HG02852 (cell line): ENCODE measurements around the gene AGPAT3.
"Not testable (repeated sequence)": the region's sequence is repeated elsewhere in the genome, so short reads cannot be mapped to it uniquely, and the experiment has no call there.

ENCODE experiments used
- ATAC-seq: cut with Tn5 transposase; IDR thresholded peaks from one replicate; pipeline ENCODE4 v1.9.1; 2021; ENCODE audit warnings: mild to moderate bottlenecking, moderate library complexity; ENCODE audit not compliant: unreplicated experiment

Gene AGPAT3

DNA sequence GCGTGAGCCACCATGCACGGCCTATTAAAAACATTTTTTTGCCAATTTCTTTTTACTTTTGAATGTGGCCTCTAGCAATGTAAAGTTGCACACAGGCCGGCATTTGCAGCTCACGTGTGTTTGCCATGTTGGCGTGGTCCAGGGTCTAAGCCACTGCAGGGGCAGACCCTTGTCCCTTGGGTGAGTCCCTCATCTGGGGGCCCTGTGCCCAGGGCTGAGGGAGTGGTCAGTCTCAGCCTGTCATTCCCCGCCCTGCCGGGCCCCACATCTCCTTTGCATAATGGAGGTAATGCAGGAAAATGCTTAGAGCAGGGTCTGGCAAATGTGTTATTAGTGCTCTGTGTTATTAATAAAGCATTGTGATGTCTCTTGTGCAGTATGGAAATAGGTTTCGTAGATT, 16.9 kb downstream of the AGPAT3 start:
- ATAC-seq, result no peak

DNA sequence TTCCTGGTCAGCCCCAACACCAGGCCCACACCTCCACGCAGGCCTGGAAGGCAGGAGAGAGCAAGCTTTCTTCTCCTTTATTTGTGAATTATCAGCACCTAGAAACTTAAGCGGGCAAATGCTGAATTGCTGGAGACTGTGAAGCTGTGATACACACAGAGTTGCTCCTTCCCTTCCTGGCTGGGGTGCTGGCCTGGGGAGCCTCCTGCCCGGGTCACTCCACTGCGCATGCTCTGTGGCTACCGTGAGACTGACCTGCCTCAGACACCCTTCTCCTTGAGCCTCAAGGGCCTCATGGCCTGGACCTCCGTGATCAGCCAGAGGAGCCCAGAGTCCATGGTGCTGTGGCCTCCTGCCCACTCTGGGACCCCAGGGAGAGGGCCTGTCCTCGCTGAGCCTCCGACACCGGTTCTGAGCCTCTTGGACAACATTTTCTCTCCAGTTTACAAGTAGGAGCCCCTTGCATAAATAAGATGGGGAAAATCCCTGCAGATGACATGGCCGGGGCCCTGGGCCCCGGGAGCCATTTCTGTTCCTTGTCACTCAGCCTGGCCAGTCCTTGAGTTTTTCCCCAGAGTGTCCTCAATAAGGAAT, 18.0 kb downstream of the AGPAT3 start:
- ATAC-seq, result no peak

DNA sequence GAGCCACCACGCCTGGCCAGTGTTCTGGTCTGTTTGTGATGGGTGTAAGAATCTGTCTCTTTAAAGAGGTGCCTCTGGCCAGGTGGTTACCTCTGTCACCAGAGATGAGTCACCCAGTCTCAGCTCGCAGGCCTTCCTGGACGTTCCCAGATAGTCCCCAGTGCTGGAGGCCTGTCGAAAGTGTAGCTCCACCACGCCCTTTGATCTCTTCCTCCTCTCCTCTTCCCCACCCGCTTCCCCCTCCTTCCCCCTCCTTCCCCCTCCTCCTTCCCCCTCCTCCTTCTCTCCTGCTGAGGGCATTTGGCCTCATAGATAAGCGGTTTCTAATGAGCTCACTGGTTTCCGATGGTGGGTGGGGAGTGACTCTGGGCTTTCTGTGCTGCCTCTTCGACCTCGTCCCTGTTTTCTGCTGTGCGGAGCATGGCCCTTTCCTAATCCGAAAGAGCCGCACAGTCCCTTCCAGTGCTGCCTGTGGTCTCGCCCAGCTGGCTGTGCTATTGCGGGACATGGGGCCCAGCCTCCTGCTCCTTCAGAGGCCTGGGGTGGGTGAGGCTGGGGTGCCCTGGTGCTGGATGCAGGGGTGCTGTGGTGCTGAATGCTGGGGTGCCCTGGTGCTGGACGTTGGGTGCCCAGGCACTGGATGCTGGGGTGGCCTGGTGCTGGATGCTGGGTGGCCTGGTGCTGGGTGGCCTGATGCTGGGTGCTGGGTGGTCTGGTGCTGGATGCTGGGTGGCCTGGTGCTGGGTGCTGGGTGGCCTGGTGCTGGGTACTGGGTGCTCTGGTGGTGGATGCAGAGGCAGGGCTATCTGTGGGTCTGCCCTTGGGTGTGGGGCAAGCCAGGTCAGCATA, 19.2 kb downstream of the AGPAT3 start:
- no peak for ATAC-seq

DNA sequence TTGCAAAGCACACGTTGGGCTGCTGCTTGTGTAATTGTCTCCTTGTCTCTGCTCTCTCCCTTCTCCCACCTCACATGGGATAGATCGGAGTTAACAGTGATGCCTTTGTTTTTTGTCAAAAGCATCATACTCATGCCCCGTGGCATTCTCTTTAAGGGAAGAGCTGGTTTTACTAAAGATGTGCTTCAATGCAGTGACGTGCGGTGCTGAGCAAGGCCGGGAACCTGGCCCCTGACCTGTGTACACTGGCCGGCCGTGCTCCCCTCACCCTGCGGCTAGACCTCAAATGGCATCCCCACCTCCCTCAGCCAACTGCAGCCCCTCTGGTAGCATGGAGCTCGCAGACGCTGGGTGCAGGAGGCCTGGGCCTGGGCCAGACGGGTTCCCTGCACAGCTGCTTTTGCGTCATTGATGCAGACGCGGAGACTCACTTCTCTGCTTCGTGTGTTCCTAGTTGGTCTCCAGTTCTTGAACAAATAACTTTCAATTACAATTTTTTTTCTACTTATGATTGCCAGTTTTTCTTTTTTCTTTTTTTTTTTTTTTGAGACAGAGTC, 19.9 kb downstream of the AGPAT3 start:
- ATAC-seq, result no peak

DNA sequence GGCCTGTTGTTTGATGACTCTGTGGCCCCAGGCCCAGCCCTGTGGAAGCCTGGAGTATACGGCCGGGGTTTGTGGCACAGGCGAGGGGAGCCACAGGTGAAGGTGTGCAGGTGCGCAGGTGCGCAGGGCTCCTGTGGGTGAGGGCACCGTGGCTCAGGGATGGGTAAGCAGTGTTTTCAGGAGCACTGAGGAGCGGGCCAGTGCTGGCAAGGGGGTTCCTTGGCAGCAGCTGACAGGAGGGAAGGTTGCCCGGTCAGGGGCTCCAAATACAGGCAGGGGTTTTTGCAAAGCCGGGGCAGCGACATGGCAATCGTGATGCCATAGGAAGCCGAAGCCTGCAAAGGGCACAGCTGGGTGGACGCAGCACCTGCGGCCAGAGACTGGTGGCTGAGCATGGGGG, 20.7 kb downstream of the AGPAT3 start:
- ATAC-seq, result no peak

DNA sequence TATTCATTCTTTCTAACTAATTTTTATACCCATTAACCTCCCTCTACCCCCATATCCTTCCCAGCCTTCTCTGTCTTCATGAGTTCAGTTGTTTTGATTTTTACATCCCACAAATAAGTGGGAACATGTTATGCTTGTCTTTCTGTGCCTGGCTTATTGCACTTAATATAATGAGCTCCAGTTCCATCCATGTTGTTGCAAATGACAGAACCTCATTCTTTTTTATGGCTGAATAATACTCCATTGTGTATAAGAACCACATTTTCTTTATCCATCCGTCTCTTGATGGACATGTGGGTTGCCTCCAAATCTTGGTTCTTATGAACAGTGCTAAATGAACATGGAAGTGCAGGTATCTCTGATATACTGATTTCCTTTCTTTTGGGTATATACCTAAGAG, 21.5 kb downstream of the AGPAT3 start:
- ATAC-seq, result no peak

DNA sequence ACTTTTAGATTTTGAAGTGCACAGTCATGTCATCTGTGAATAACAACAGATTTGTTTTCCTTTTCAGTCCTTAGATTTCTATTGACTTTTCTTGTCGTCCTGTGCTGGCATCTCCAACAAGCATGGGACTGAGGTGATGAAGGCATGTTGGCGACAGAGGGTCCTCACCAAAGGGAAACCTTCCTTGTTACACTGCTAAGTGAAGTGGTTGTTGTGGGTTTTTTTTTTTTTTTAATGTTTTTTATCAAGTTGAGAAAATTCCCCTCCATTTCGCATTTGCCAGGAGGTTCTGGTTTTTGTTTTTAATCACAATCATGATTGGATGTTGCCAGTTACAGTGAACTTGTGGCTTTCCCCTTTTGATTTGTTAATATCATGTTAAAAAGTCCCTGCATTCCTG, 24.0 kb downstream of the AGPAT3 start:
- ATAC-seq, result no peak

DNA sequence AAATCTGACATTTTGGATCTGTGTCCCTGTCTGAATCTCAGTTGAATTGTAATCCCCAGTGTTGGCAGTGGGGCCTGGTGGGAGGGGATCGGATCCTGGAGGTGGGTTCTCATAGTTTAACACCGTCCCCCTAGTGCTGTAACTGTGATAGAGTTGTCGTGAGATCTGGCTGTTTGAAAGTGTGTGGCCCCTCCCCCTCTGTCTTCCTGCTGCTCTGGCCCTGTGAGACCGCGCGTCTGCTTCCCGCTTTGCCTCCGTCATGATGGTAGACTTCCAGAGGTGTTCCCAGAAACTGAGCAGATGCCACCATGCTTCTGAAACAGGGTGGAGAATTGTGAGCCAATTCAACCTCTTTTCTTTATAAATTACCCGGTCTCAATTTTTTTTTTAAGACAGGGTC, 25.0 kb downstream of the AGPAT3 start:
- ATAC-seq, result no peak

DNA sequence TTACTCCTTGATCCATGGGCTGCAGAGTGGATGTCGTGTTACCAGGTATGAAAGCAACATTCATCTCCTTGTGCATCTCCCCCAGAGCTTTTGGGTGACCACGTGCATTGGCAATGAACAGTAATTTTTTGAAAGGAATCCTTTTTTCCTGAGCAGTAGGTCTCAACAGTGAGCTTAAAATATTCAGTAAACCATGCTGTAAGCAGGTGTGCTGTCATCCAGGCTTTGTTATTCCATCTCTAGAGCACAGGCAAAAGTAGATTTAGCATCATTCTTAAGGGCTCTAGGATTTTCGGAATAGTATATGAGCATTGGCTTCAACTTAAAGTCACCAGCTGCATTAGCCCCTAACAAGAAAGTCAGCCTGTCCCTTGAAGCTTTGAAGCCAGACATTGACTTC, 27.3 kb downstream of the AGPAT3 start:
- no peak for ATAC-seq

DNA sequence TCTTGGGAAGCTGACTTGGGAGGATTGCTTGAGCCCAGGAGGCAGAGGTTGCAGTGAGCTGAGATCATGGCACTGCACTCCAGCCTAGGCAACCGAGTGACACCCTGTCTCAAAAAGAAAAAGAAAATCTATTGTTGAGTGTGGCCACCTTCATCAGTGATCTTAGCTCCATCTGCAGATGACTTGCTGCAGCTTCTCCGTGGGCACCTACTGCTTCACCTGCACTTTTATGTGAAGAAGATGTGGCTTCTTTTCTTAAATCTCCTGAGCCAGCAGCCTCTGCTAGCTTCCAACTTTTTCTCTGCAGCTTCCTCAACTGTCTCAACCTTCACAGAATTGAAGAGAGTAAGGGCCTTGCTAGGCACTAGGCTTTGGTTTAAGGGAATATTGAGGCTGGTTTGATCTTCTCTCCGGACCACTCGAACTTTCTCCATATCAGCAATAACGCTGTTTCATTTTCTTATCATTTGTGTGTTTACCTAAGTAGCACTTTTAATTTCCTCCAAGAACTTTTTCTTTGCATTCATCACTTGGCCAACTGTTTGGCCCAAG, 28.0 kb downstream of the AGPAT3 start:
- ATAC-seq, result no peak

DNA sequence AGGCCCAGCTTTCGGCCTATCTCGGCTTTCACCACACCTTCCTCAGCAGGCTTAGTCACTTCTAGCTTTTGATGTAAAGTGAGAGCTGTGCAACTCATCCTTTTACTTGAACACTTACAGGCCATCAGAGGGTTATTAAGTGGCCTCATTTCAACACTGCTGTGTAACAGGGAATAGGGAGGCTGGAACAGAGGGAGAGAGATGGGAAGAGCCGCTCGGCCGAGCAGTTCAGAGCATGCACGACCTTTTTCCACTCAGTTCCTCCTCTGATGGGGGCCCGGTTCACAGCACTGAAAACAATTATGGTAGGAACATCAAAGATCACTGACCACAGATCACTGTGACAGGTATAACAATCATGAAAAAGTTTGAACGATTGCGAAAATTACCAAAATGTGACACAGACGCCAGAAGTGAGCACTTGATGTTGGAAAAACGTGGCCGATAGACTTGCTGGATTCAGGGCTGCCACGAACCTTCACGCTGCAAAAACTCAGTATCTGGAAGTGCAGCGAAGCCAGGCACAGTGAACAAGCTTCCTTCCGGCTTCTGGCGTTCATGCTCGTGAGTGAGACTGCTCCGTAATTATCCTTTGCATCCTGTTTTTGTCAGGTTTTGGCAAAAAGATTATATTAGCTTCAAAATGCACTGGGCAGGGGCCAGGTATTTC, 28.6 kb downstream of the AGPAT3 start:
- ATAC-seq, result peak; percentile 71

DNA sequence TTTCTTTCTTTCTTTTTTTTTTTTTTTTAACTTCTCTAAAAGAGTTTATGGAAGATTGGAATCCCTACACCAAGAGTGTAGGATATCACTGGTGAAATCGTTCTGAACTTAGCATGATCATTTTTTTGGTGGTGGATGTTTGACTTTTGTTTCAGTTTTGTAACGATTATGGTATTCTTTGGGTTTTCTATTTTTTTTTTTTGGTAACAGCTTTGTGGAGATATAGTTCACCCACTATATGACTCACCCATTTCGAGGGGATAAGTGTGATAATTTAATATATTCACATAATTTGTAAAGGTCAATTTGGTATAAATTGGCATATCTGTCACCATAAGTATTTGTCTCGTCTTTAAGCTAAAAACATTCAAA, 29.2 kb downstream of the AGPAT3 start:
- no peak for ATAC-seq

DNA sequence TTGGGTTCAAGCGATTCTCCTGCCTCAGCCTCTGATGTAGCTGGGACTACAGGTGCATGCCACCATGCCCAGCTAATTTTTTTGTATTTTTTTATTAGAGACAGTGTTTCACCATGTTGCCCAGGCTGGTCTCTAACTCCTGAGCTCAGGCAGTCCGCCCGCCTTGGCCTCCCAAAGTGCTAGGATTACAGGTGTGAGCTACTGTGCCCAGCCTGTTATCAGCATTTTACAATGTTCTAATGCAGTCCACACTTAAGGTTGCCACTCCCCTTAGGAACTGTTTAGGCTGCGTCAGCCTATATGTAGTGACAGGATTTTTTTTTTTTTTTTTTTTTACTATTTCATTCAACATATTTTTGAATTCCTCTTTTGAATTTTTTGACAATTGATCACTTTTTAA, 30.2 kb downstream of the AGPAT3 start:
- no peak for ATAC-seq

DNA sequence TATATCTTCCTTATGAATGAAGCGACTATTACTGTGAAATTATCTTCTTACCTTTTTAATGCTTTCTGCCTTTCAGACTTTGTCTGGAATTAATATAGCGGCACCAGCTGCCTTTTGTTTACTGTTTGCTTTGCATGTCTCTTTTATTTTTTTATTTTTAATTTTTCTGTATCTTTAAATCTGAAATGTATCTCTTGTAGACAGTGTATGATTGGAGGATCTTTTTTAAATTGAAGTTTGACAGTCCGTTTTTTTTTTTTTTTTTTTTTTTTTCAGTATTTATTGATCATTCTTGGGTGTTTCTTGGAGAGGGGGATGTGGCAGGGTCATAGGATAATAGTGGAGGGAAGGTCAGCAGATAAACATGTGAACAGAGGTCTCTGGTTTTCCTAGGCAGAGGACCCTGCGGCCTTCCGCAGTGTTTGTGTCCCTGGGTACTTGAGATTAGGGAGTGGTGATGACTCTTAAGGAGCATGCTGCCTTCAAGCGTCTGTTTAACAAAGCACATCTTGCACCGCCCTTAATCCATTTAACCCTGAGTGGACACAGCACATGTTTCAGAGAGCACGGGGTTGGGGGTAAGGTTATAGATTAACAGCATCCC, 31.8 kb downstream of the AGPAT3 start:
- not testable (repeated sequence) for ATAC-seq

DNA sequence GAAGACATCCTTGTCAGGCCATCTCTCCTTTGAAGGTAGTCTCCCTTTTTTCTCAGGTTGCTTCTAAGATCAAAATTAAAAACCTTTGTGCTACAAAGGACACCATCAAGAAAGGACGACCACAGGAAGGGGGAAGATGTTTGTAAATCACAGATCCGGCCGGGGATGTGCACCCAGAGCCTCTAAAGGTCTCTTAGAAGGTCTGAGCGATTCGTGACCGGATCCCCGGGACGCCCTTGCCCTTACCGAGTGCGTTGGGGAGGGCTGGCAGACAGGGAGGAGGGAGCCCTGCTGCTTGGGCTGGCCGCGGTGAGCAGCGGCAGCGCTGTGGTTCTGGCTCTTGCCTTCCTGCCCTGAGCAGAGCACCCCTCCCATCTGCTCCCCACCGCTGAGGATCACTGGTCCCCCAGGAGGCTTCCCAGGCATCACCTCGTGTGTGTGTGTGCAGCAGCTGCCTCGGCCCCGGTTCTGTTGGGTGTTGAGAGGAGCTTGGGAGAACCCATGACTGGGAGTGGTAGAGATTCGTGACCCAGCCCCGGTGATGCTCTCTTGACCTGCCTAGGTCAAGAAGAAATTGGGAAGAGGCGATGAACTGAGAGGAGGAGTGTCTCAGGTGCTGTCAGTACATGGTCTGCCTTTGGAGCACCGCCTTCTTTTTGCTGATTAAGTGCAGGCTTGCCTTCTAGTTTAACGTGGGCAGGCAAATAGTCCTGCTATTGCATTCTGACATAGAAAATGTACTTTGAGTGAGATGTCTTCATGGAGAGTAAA, 34.5 kb downstream of the AGPAT3 start:
- ATAC-seq, result no peak

DNA sequence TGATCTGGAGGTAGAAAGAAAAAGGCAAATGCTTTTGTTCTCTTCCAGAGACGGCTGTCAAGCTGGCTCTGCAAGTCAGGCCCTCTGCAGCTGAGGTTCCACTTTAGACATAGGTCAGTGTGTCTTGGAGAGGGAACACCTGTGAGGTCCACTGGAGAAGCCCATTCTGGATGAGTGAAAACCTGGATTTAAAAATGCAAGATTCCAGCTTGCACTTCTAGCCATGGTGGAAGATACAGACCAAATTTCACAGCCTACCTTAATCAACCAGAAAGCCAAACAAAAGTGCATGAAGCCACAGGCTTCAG, 35.0 kb downstream of the AGPAT3 start:
- ATAC-seq, result no peak

DNA sequence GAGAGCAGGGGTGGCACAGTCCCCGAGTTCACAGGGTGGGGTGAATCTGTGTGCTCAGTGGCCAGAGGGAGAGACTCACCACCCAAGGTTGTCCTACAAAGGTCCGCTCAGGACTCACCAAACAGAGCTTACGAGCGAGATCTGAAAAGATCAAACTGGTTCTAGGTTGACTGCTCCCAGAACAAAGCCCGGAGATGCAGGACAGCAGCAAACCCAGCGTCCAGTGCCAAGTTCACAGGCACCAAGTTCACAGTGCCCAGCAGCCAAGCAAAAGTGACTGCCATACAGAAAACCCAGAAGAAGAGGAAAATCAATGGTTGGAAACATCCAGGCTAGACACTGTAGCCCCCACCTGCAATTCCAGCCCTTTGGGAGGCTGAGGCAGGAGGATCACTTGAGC, 35.7 kb downstream of the AGPAT3 start:
- ATAC-seq, result no peak

DNA sequence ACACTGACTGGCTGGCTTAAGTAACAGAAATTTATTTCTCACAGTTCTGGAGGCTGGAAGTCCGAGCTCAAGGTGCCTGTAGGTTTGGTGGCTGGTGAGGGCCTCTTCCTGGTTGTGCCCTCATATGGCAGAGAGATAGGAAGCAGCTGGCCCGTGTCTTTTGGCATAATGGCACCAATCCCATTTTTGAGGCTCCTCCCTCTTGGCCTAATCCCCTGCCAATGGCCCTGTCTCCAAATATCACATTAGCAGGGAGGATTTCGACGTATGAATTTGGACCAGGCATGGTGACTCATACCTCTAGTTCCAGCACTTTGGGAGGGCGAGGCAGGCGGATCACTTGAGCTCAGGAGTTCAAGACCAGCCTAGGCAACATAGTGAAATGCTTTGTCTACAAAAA, 37.4 kb downstream of the AGPAT3 start:
- no peak for ATAC-seq

DNA sequence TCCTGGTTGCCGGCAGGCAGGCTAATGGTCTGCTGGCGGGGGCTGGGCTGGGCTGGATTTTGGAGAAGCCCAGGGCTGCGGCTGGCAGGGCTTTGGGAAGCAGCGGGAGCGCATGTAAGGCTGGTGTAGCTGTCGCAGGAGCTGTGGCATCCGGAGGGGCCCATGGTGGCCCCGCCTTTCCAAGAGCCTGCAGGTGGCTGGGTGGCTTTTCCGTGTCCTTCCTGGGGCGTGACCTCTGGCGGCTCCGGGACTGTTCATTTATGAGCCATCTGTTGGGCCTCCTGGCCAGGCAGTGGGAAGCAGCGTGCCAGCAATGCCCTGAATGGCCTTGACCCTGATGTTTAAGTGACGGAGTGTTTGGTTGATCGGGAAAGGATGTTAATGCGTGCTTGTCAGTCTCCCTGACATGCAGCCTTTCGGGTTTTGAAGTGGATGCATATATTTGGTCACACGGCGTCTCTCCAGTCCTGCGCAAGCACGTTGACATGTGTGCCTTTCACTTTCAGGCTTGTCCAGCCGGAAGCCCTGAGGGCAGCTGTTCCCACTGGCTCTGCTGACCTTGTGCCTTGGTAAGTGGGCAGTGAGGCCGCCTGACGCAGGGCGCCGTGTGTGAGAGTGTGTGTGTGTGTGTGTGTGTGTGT, 38.5 kb downstream of the AGPAT3 start:
- ATAC-seq, result no peak

DNA sequence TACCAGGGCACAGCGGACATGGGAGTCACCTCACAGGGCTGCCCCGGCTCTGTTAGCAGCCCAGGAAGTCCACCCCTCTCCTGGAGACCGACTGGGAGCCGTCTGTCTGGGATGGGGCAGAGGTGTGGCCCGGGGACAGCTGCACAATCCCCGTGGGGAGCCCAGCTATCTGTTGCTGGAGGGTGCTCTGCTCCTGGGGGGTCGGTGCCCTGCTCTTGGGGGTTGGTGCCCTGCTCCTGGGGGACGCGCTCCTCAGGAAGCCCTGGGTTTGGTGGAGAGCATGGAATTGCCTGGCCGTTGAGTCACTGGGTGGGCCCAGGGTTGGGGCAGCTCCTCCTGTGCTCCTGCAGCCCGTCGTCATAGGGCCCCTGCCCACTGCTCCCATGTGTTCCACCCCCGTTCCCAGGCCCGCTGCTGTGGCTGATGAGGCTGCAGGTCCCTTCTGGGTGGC, 39.3 kb downstream of the AGPAT3 start:
- no peak for ATAC-seq
